ENCODE data around the gene IPO8.
"Not testable (repeated sequence)": the region's sequence is repeated elsewhere in the genome, so short reads cannot be mapped to it uniquely, and the experiment has no call there.

Gene IPO8

GRCh38 chr12:30624009-30624408 lies 71.7 kb downstream of the IPO8 start:
- no peak overlapping the region for H3K4me2 ChIP-seq (ENCODE audit: low read length)
- no peak overlapping the region for H3K4me3 ChIP-seq (ENCODE audit: low read length)
- peaks cover 5% of the 10 kb centered on the region for H3K36me3 ChIP-seq (ENCODE audit: insufficient read depth, low read length)
- H3K27me3 ChIP-seq (ENCODE audit: control insufficient read depth, insufficient read depth, low read length): no peaks in the 10 kb centered on the region
- H3K9me3 ChIP-seq (replicated peaks; ENCODE audit: low read length): no peaks in the 10 kb centered on the region
- H3K4me1 ChIP-seq (ENCODE audit: control insufficient read depth, insufficient read depth, low read length): peaks cover 7% of the 10 kb centered on the region
- no peak overlapping the region for H3K9ac ChIP-seq (ENCODE audit: low read depth, low read length)

GRCh38 chr12:30622509-30622908 lies 73.2 kb downstream of the IPO8 start:
- H3K9ac ChIP-seq (ENCODE audit: low read depth, low read length): no peak overlapping the region
- no peaks in the 10 kb centered on the region for H3K36me3 ChIP-seq (ENCODE audit: insufficient read depth, low read length)
- peaks cover 7% of the 10 kb centered on the region for H3K4me1 ChIP-seq (ENCODE audit: control insufficient read depth, insufficient read depth, low read length)
- H3K4me3 ChIP-seq (ENCODE audit: low read length): no peak overlapping the region
- no peaks in the 10 kb centered on the region for H3K9me3 ChIP-seq (replicated peaks; ENCODE audit: low read length)
- H3K27me3 ChIP-seq (ENCODE audit: control insufficient read depth, insufficient read depth, low read length): no peaks in the 10 kb centered on the region
- no peak overlapping the region for H3K4me2 ChIP-seq (ENCODE audit: low read length)

DNA sequence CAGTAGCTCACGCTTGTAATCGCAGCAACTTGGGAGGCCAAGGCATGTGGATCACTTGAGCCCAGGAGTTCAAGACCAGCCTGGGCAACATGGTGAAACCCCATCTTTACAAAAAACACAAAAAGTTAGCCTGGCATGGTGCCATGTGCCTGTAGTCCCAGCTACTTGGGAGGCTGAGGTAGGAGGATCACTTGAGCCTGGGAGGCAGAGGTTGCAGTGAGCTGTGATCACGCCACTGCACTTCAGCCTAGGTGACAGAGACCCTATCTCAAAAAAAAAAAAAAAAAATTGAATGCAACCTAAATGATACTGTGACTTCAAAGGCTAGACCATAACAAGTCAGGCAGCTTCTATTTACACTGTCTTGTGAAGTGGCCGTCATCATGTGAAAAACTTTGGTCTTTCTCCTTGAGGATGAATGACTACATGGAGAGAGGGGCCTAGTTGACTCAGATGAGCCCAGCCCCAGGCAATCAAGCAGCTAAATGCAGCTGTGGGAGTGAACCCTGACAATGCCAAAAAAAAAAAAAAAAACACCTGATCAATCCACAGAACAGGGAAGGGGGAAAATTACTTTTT lies 73.9 kb downstream of the IPO8 start:
- not testable (repeated sequence) for H3K9me3 ChIP-seq (replicated peaks; ENCODE audit: low read length); H3K4me1 ChIP-seq (ENCODE audit: control insufficient read depth, insufficient read depth, low read length); H3K9ac ChIP-seq (ENCODE audit: low read depth, low read length); H3K36me3 ChIP-seq (ENCODE audit: insufficient read depth, low read length); H3K4me2 ChIP-seq (ENCODE audit: low read length); H3K27me3 ChIP-seq (ENCODE audit: control insufficient read depth, insufficient read depth, low read length); H3K4me3 ChIP-seq (ENCODE audit: low read length)

DNA sequence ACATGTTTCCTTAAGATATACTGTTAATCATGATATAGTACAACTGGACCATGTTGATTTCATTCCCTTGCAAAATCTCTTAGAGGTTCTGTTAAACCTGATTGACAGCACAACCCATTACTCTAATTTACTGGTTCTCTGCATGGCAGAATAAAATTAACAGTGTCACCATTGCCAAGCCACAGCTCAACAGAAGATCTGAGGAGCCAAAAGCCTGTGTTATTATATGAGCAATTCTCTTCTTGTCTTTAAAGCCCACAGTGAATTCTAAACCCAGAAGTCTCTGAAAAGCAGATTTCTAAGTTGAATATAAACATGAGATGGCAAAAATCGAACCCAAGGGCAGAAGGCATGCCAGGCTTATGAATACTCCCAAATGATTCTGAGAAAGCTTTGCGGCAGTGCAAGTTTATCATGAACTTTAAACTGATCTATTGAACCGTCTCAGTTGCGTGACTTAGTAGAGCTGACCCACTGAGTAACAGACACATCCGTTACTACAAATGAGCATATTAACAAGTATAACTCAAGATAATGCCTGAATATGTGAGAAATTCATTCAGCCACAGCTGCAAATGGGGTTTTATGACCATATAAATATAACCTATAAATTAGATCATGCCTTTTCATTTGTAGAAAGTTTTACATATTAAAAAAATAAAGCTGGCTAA lies 78.2 kb downstream of the IPO8 start:
- Histone ChIP-seq H3K9ac (ENCODE audit: low read depth, low read length) (no peak overlapping the region), H3K27me3 (ENCODE audit: control insufficient read depth, insufficient read depth, low read length) (no peaks in the 10 kb centered on the region), H3K9me3 (replicated peaks; ENCODE audit: low read length) (no peaks in the 10 kb centered on the region), H3K4me3 (ENCODE audit: low read length) (no peak overlapping the region), H3K4me1 (ENCODE audit: control insufficient read depth, insufficient read depth, low read length) (peaks cover 3% of the 10 kb centered on the region), H3K36me3 (ENCODE audit: insufficient read depth, low read length) (no peaks in the 10 kb centered on the region), H3K4me2 (ENCODE audit: low read length) (no peak overlapping the region)

GRCh38 chr12:30614031-30614430 lies 81.6 kb downstream of the IPO8 start:
- Histone ChIP-seq H3K9me3 (replicated peaks; ENCODE audit: low read length) (no peaks in the 10 kb centered on the region), H3K27me3 (ENCODE audit: control insufficient read depth, insufficient read depth, low read length) (no peaks in the 10 kb centered on the region), H3K4me1 (ENCODE audit: control insufficient read depth, insufficient read depth, low read length) (no peaks in the 10 kb centered on the region), H3K4me3 (ENCODE audit: low read length) (no peak overlapping the region), H3K4me2 (ENCODE audit: low read length) (no peak overlapping the region), H3K9ac (ENCODE audit: low read depth, low read length) (no peak overlapping the region), H3K36me3 (ENCODE audit: insufficient read depth, low read length) (no peaks in the 10 kb centered on the region)

- Histone ChIP-seq H3K4me2 (ENCODE audit: low read length) (no peak overlapping the region), H3K4me1 (ENCODE audit: control insufficient read depth, insufficient read depth, low read length) (no peaks in the 10 kb centered on the region), H3K36me3 (ENCODE audit: insufficient read depth, low read length) (no peaks in the 10 kb centered on the region), H3K4me3 (ENCODE audit: low read length) (no peak overlapping the region), H3K27me3 (ENCODE audit: control insufficient read depth, insufficient read depth, low read length) (no peaks in the 10 kb centered on the region), H3K9me3 (replicated peaks; ENCODE audit: low read length) (no peaks in the 10 kb centered on the region), H3K9ac (ENCODE audit: low read depth, low read length) (no peak overlapping the region)
Observed at GRCh38 chr12:30613119-30613830, 82.4 kb downstream of the IPO8 start.

GRCh38 chr12:30610718-30611117 lies 85.0 kb downstream of the IPO8 start:
- Histone ChIP-seq H3K27me3 (ENCODE audit: control insufficient read depth, insufficient read depth, low read length) (no peaks in the 10 kb centered on the region), H3K4me2 (ENCODE audit: low read length) (no peak overlapping the region), H3K9ac (ENCODE audit: low read depth, low read length) (no peak overlapping the region), H3K4me1 (ENCODE audit: control insufficient read depth, insufficient read depth, low read length) (no peaks in the 10 kb centered on the region), H3K36me3 (ENCODE audit: insufficient read depth, low read length) (no peaks in the 10 kb centered on the region), H3K9me3 (replicated peaks; ENCODE audit: low read length) (no peaks in the 10 kb centered on the region), H3K4me3 (ENCODE audit: low read length) (no peak overlapping the region)

DNA sequence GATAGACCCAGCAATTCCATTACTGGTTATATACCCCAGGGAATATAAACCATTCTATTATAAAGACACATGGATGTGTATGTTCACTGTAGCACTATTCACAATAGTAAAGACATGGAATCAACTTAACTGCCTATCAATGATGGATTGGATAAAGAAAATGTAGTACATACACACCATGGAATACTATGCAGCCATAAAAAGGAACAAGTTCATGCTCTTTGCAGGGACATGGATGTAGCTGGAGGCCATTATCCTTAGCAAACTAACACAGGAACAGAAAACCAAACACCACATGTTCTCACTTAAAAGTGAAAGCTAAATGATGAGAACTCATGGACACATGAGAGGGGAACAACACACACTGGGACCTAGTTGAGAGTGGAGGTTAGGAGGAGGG lies 85.8 kb downstream of the IPO8 start:
- H3K36me3 ChIP-seq (ENCODE audit: insufficient read depth, low read length); H3K4me1 ChIP-seq (ENCODE audit: control insufficient read depth, insufficient read depth, low read length); H3K9ac ChIP-seq (ENCODE audit: low read depth, low read length); H3K9me3 ChIP-seq (replicated peaks; ENCODE audit: low read length); H3K4me3 ChIP-seq (ENCODE audit: low read length); H3K4me2 ChIP-seq (ENCODE audit: low read length); H3K27me3 ChIP-seq (ENCODE audit: control insufficient read depth, insufficient read depth, low read length): not testable (repeated sequence)

DNA sequence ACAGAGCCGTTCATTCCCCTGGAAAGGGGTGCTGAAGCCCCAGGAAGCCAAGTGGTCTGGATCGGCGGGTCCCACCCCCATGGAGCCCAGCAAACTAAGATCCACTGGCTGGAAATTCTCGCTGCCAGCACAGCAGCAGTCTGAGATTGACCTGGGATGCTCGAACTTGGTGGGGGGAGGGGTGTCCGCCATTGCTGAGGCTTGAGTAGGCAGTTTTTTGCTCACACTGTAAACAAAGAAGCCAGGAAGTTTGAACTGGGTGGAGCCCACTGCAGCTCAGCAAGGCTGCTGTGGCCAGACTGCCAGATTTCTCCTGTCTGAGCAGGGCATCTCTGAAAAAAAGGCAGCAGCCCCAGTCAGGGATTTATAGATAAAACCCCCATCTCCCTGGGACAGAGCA lies 91.4 kb downstream of the IPO8 start:
- H3K27me3 ChIP-seq (ENCODE audit: control insufficient read depth, insufficient read depth, low read length); H3K9me3 ChIP-seq (replicated peaks; ENCODE audit: low read length); H3K4me2 ChIP-seq (ENCODE audit: low read length); H3K4me1 ChIP-seq (ENCODE audit: control insufficient read depth, insufficient read depth, low read length); H3K9ac ChIP-seq (ENCODE audit: low read depth, low read length); H3K4me3 ChIP-seq (ENCODE audit: low read length); H3K36me3 ChIP-seq (ENCODE audit: insufficient read depth, low read length): not testable (repeated sequence)

DNA sequence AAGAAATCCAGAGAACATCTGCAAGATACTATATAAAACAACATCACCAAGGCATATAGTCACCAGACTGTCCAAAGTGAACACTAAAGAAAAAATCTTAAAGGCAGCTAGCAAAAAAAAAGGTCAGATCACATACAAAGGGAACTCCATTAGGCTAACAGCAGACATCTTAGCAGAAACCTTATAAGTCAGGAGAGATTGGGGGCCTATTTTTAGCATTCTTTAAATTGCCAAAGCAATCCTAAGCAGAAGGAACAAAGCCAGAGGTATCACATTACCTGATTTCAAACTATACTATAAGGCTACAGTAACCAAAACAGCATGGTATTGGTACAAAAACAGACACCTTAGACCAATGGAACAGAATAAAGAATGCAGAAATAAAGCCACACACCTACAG lies 92.5 kb downstream of the IPO8 start:
- H3K4me1 ChIP-seq (ENCODE audit: control insufficient read depth, insufficient read depth, low read length): no peaks in the 10 kb centered on the region
- peaks cover 7% of the 10 kb centered on the region for H3K9me3 ChIP-seq (replicated peaks; ENCODE audit: low read length)
- H3K36me3 ChIP-seq (ENCODE audit: insufficient read depth, low read length): no peaks in the 10 kb centered on the region
- no peak overlapping the region for H3K9ac ChIP-seq (ENCODE audit: low read depth, low read length)
- H3K27me3 ChIP-seq (ENCODE audit: control insufficient read depth, insufficient read depth, low read length): no peaks in the 10 kb centered on the region
- H3K4me2 ChIP-seq (ENCODE audit: low read length): no peak overlapping the region
- H3K4me3 ChIP-seq (ENCODE audit: low read length): no peak overlapping the region

GRCh38 chr12:30602678-30603077 lies 93.0 kb downstream of the IPO8 start:
- Histone ChIP-seq H3K4me3 (ENCODE audit: low read length) (no peak overlapping the region), H3K27me3 (ENCODE audit: control insufficient read depth, insufficient read depth, low read length) (no peaks in the 10 kb centered on the region)

GRCh38 chr12:30599608-30600007 lies 96.1 kb downstream of the IPO8 start:
- no peak overlapping the region for H3K9ac ChIP-seq (ENCODE audit: low read depth, low read length)
- H3K4me3 ChIP-seq (ENCODE audit: low read length): no peak overlapping the region
- no peaks in the 10 kb centered on the region for H3K36me3 ChIP-seq (ENCODE audit: insufficient read depth, low read length)
- no peaks in the 10 kb centered on the region for H3K4me1 ChIP-seq (ENCODE audit: control insufficient read depth, insufficient read depth, low read length)
- peaks cover 7% of the 10 kb centered on the region for H3K9me3 ChIP-seq (replicated peaks; ENCODE audit: low read length)
- H3K27me3 ChIP-seq (ENCODE audit: control insufficient read depth, insufficient read depth, low read length): no peaks in the 10 kb centered on the region
- H3K4me2 ChIP-seq (ENCODE audit: low read length): no peak overlapping the region

More at GRCh38 chr12:30602678-30603077, 93.0 kb downstream of the IPO8 start:
- Histone ChIP-seq H3K4me1 (ENCODE audit: control insufficient read depth, insufficient read depth, low read length) (no peaks in the 10 kb centered on the region), H3K36me3 (ENCODE audit: insufficient read depth, low read length) (no peaks in the 10 kb centered on the region), H3K9ac (ENCODE audit: low read depth, low read length) (no peak overlapping the region), H3K4me2 (ENCODE audit: low read length) (no peak overlapping the region), H3K9me3 (replicated peaks; ENCODE audit: low read length) (peaks cover 7% of the 10 kb centered on the region)
